Stomach (tissue), 9 donors: Measurements from ENCODE around the gene FAM98C. TPM values are rescaled to one million over a fixed set of nuclear protein-coding genes. Genes with fewer than 3 reads are reported as not detected.
"Not testable (repeated sequence)": the region's sequence is repeated elsewhere in the genome, so short reads cannot be mapped to it uniquely, and the experiment has no call there.

ENCODE experiments used
- DNase-seq, 2 donors: peaks; one replicate each; pipeline versions ENCODE4 v3.0.0 to v3.0.0-alpha.2; 2013 to 2019
- H3K27ac ChIP-seq, 5 donors: fragments of 200-600 bp in 4 of 5; sonication (generic) in 4 of 5; one replicate each; pipeline ENCODE4 v1.5.1; 2013 to 2019; ENCODE audit warnings: mild to moderate bottlenecking in 1 of 5, moderate library complexity in 1 of 5
- H3K27me3 ChIP-seq, 3 donors: fragments of 200-600 bp; sonication (generic); one replicate each; pipeline ENCODE4 v1.5.1; 2017 to 2019; ENCODE audit warnings: mixed run types in 1 of 3
- H3K36me3 ChIP-seq, 4 donors: fragments of 200-600 bp; sonication (generic); 1 replicate in 3 of 4; 2 replicates in 1 of 4; pipeline ENCODE4 v1.5.1; 2016 to 2019
- H3K4me1 ChIP-seq, 4 donors: fragments of 200-600 bp; sonication (generic); one replicate each; pipeline ENCODE4 v1.5.1; 2016 to 2019
- H3K4me3 ChIP-seq, 4 donors: fragments of 200-600 bp; sonication (generic) in 3 of 4; one replicate each; pipeline ENCODE4 v1.5.1; 2016 to 2019; ENCODE audit warnings: mild to moderate bottlenecking in 1 of 4
- H3K9me3 ChIP-seq, 4 donors: fragments of 200-600 bp; sonication (generic); one replicate each; pipeline ENCODE4 v1.5.1; 2016 to 2019
- EP300 ChIP-seq: sonication (generic); formaldehyde crosslinking; IDR thresholded peaks from one replicate; pipeline ENCODE4 v1.6.1; 2017; ENCODE audit warnings: antibody characterized with exemption
- POLR2A ChIP-seq, 4 donors: fragments of 450-650 bp; IDR thresholded peaks; one replicate each; pipeline ENCODE4 v1.6.1; 2016; ENCODE audit warnings: antibody characterized with exemption in 4 of 4, control low read depth in 2 of 4, mild to moderate bottlenecking in 1 of 4, moderate library complexity in 1 of 4
- POLR2AphosphoS5 ChIP-seq, 3 donors: sonication (generic); formaldehyde crosslinking; IDR thresholded peaks; one replicate each; pipeline ENCODE4 v1.6.1; 2016; ENCODE audit warnings: antibody characterized with exemption in 3 of 3
- WGBS, 5 donors: extraction: QIAGEN DNeasy Blood & Tissue Kit in 3 of 5; methylation state at CpG; one replicate each; pipeline versions ENCODE4 v1.1.5 to v1.1.7; 2013 to 2018; 5-methylcytosine and 5-hydroxymethylcytosine counted together
- intact Hi-C: fragments of 100-400 bp; cut with DNase I; formaldehyde crosslinking; loops from one replicate; pipeline ENCODE4 v1.15.1; 2023; ENCODE audit warnings: low total_unique reads
- polyA plus RNA-seq, 3 donors: library from polyadenylated mRNA; stranded (reverse); fragments of 200-250 nt; gene quantifications; one replicate each; pipeline ENCODE4 v1.2.3, GENCODE V29; 2013
- total RNA-seq, 5 donors: library from RNA; depleted of rRNA; stranded (reverse); fragments of >200 nt; gene quantifications; one replicate each; pipeline versions ENCODE4 v1.1.0 to v1.2.3, GENCODE V29; 2014 to 2016
- TF ChIP-seq, protein P1 (sequence below), 7 experiments: fragments of 450-650 bp in 4 of 7; fragments of 200-600 bp in 3 of 7; sonication (generic) in 3 of 7; IDR thresholded peaks; one replicate each; pipeline ENCODE4 v1.5.1; 2016 to 2019; ENCODE audit warnings: antibody characterized with exemption in 7 of 7, control low read depth in 2 of 7, mild to moderate bottlenecking in 1 of 7
- donor health status: healthy with polysubstance abuse.
- donor health status: Bipolar disorder and iron deficiency.
- donor health status: healthy.

Gene FAM98C
- total and polyA plus RNA-seq, 8 donors: 4.0 to 222 (median 19.9) TPM

GRCh38 chr19:38425222-38425809 lies 22.4 kb downstream of the FAM98C start:
- no peak for DNase-seq
- H3K4me3 ChIP-seq: peak overlapping the region; percentile 6 to 46 (median 34)
- H3K27me3 ChIP-seq: peaks cover 0 to 65% (median 10%) of the 10 kb centered on the region in 3 donors
- intact Hi-C loops: no loop called here
- H3K27ac ChIP-seq: peak overlapping the region in 3 of 5 donors; percentile 18 to 59 (median 33)
- TF ChIP-seq, protein P1, sequence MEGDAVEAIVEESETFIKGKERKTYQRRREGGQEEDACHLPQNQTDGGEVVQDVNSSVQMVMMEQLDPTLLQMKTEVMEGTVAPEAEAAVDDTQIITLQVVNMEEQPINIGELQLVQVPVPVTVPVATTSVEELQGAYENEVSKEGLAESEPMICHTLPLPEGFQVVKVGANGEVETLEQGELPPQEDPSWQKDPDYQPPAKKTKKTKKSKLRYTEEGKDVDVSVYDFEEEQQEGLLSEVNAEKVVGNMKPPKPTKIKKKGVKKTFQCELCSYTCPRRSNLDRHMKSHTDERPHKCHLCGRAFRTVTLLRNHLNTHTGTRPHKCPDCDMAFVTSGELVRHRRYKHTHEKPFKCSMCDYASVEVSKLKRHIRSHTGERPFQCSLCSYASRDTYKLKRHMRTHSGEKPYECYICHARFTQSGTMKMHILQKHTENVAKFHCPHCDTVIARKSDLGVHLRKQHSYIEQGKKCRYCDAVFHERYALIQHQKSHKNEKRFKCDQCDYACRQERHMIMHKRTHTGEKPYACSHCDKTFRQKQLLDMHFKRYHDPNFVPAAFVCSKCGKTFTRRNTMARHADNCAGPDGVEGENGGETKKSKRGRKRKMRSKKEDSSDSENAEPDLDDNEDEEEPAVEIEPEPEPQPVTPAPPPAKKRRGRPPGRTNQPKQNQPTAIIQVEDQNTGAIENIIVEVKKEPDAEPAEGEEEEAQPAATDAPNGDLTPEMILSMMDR (IDR thresholded peaks at IDR 0.05): no peak
- no peak for TF ChIP-seq POLR2AphosphoS5 (IDR thresholded peaks at IDR 0.05)
- TF ChIP-seq EP300: no peak
- TF ChIP-seq POLR2A (IDR thresholded peaks at IDR 0.05): no peak
- H3K4me1 ChIP-seq: no peaks in the 10 kb centered on the region
- WGBS, 5 donors: 56 to 76% (median 71%) methylated on average over 7 of the region's 7 CpGs
- H3K9me3 ChIP-seq: no peaks in the 10 kb centered on the region
- no peaks in the 10 kb centered on the region for H3K36me3 ChIP-seq

DNA sequence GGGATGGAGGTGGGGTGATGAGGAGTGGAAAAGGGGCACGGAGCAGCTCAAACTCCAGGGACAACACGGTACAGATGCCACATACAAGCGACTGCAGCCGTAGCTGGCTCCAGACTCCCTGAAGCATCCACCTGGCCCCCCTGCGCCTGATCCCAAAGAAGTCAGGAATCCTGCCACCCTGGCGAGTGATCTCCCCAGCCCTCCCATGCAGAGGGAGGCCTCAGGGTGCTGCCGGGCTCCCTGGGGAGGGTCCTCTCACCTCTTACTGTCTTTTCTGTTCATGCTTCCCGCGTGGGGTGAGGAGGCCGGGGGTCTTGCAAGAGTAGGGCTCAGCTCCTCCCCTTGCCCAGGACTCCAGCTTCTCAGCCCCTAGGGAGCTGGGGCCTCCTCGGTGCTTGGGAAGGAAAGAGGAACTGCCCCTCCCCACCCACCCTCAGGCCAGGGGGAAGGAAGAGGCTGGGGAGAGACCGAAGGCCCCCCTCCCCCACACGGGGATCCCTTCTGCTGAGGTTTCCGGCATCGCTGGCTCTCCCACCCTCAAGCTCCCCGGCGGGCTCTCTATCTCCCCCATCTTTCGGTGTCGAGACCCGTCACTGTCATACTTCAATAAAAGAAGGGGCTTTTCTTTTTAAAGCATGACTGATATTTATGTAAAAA lies 23.0 kb downstream of the FAM98C start, which contains the start of gene RASGRP4:
RASGRP4 (minus strand) TSS at position 410 of the 657 bp plus-strand sequence; CDS start at position 282, 128 bp downstream.
- Histone ChIP-seq H3K9me3 (no peaks in the 10 kb centered on the region), H3K27ac (peak within 1 kb of the TSS in 3 of 5 donors; percentile 18 to 59 (median 33)), H3K27me3 (peaks cover 0 to 64% (median 9%) of the 10 kb centered on the region in 3 donors), H3K4me3 (peak within 1 kb of the TSS; percentile 6 to 46 (median 34)), H3K36me3 (no peaks in the 10 kb centered on the region), H3K4me1 (no peaks in the 10 kb centered on the region)
- WGBS, 5 donors: 19 to 30% (median 27%) methylated on average over 19 to 20 of the region's 20 CpGs
- intact Hi-C loops: no loop called here
- TF ChIP-seq POLR2A (IDR thresholded peaks at IDR 0.05) (no peak), EP300 (no peak), POLR2AphosphoS5 (IDR thresholded peaks at IDR 0.05) (no peak)
- TF ChIP-seq, protein P1 (IDR thresholded peaks at IDR 0.05): no peak
- peak in 1 of 2 donors; percentile 47 for DNase-seq

DNA sequence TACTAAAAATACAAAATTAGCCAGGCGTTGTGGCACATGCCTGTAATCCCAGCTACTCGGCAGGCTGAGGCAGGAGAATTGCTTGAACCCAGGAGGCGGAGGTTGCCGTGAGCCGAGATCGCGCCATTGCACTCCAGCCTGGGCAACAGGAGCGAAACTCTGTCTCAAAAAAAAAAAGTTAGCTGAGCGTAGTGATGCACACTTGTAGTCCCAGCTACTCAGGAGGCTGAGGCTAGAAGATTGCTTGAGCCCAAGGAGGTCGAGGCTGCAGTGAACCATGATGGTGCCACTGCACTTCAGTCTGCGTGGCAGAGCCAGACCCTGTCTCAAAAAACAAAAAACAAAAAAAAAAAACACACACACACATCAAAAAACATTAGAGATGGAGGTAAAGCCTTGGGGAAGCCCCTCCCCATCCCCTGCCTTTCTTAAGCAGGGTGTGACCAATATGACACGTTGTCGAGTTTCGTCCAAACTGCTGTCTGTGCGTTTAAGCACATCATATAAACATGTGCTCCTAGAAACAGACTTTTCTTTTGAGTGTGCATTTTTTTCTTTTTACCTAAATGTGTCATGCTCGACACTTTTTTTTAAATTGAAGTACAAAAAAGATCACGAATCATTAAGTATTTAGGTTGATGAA lies 24.3 kb downstream of the FAM98C start:
- DNase-seq, H3K9me3 ChIP-seq, H3K36me3 ChIP-seq, H3K4me3 ChIP-seq, H3K27ac ChIP-seq, intact Hi-C loops, H3K4me1 ChIP-seq: not testable (repeated sequence)
- WGBS, 5 donors: 56 to 69% (median 62%) methylated on average over 12 to 17 of the region's 17 CpGs
- H3K27me3 ChIP-seq: peaks cover 0 to 63% (median 9%) of the 10 kb centered on the region in 3 donors

DNA sequence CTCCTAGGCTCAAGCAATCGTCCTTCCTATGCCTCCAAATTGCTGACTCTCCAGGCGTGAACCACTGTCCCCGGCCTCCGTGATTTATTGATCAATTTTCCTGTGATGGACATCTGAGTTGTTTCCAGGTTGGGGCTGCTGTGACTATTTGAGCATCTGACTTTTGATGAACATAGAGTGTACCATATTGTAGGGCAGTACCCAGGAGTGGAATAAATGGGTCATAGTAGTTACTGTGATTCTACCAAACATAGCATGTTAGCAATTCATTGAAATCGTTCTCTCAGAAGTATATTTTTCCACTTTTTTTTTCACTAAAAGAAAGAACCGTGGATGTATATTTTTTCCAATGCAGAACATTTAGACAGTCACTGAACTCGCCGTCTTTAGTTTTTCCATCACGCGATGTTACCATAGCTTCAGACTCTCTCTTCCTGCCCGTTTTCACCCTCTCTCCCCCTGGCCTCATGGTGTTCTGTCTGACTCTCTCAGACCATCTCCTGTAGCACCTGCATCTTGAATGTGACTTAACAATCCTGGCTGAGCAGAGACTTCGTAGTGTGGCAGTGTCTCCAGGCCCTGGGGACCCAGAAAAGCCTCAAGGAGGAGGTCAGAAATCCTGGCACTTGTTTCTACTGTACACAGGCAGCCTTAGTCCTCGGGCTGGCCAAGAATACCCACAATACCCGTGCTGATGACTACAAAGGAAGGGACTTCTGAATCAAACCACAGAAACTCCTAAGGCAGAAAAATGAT lies 26.3 kb downstream of the FAM98C start:
- 54 to 60% (median 58%) methylated on average over 13 to 14 of the region's 14 CpGs for WGBS, 5 donors
- Histone ChIP-seq H3K9me3 (no peaks in the 10 kb centered on the region), H3K4me3 (no peak overlapping the region), H3K36me3 (no peaks in the 10 kb centered on the region), H3K27ac (no peak overlapping the region), H3K27me3 (peaks cover 0 to 63% (median 23%) of the 10 kb centered on the region in 3 donors), H3K4me1 (peaks cover 0 to 8% (median 3%) of the 10 kb centered on the region in 4 donors)
- intact Hi-C loops: no loop called here
- DNase-seq: no peak
- TF ChIP-seq POLR2A (IDR thresholded peaks at IDR 0.05): no peak
- no peak for TF ChIP-seq EP300
- TF ChIP-seq, protein P1 (IDR thresholded peaks at IDR 0.05): no peak
- no peak for TF ChIP-seq POLR2AphosphoS5 (IDR thresholded peaks at IDR 0.05)
